Measurements from ENCODE around the gene ADAMTSL1. TPM values are rescaled to one million over a fixed set of nuclear protein-coding genes. Genes with fewer than 3 reads are reported as not detected.

Gene ADAMTSL1
- total and polyA plus RNA-seq, 5 experiments from 2014 or later, result not detected

GRCh38 chr9:18606846-18607245 is 132.9 kb downstream of the ADAMTSL1 start:
- no peak for DNase-seq
- no peaks in the 10 kb centered on the region for H3K4me1 Mint-ChIP-seq
- no peaks in the 10 kb centered on the region for H3K36me3 Mint-ChIP-seq
- no peak overlapping the region for H3K4me3 Mint-ChIP-seq
- peaks cover 0 to 4% (median 0%) of the 10 kb centered on the region in 9 donors for H3K9me3 Mint-ChIP-seq
- POLR2A ChIA-PET, result no interaction called here
- no peak for ATAC-seq
- peaks cover 0 to 3% (median 0%) of the 10 kb centered on the region in 5 donors for H3K27me3 Mint-ChIP-seq
- no peak overlapping the region for H3K27ac Mint-ChIP-seq

- Mint-ChIP-seq H3K27me3 (peaks cover 0 to 3% (median 0%) of the 10 kb centered on the region in 5 donors), H3K4me3 (no peak overlapping the region), H3K27ac (no peak overlapping the region), H3K9me3 (peaks cover 0 to 4% (median 0%) of the 10 kb centered on the region in 9 donors), H3K36me3 (no peaks in the 10 kb centered on the region), H3K4me1 (no peaks in the 10 kb centered on the region)
- POLR2A ChIA-PET, result no interaction called here
- ATAC-seq (no peak), DNase-seq (no peak)
Observed at GRCh38 chr9:18608371-18608770, 134.4 kb downstream of the ADAMTSL1 start.

GRCh38 chr9:18610956-18611355 is 137.0 kb downstream of the ADAMTSL1 start:
- Mint-ChIP-seq H3K4me3 (no peak overlapping the region), H3K27me3 (peaks cover 0 to 3% (median 0%) of the 10 kb centered on the region in 5 donors), H3K4me1 (no peaks in the 10 kb centered on the region), H3K9me3 (peaks cover 0 to 20% (median 0%) of the 10 kb centered on the region in 9 donors), H3K36me3 (no peaks in the 10 kb centered on the region), H3K27ac (no peak overlapping the region)
- POLR2A ChIA-PET, result no interaction called here
- no peak for ATAC-seq
- no peak for DNase-seq

- Mint-ChIP-seq H3K9me3 (peaks cover 0 to 20% (median 0%) of the 10 kb centered on the region in 9 donors), H3K36me3 (no peaks in the 10 kb centered on the region), H3K4me3 (no peak overlapping the region), H3K27me3 (peaks cover 0 to 3% (median 0%) of the 10 kb centered on the region in 5 donors), H3K4me1 (no peaks in the 10 kb centered on the region), H3K27ac (no peak overlapping the region)
- DNase-seq (no peak), ATAC-seq (no peak)
- POLR2A ChIA-PET, result no interaction called here
Observed at GRCh38 chr9:18611971-18612370, 138.0 kb downstream of the ADAMTSL1 start.

- Mint-ChIP-seq H3K27me3 (peaks cover 0 to 3% (median 0%) of the 10 kb centered on the region in 5 donors), H3K4me1 (no peaks in the 10 kb centered on the region), H3K27ac (no peak overlapping the region), H3K4me3 (no peak overlapping the region), H3K36me3 (no peaks in the 10 kb centered on the region), H3K9me3 (peaks cover 0 to 20% (median 0%) of the 10 kb centered on the region in 9 donors)
- POLR2A ChIA-PET, result no interaction called here
- ATAC-seq, result no peak
- no peak for DNase-seq
Observed at GRCh38 chr9:18614116-18614515, 140.2 kb downstream of the ADAMTSL1 start.

GRCh38 chr9:18614651-18615050 is 140.7 kb downstream of the ADAMTSL1 start:
- DNase-seq, result no peak
- peaks cover 0 to 20% (median 0%) of the 10 kb centered on the region in 9 donors for H3K9me3 Mint-ChIP-seq
- no peak overlapping the region for H3K4me3 Mint-ChIP-seq
- H3K27ac Mint-ChIP-seq, result no peak overlapping the region
- POLR2A ChIA-PET, result no interaction called here
- no peaks in the 10 kb centered on the region for H3K4me1 Mint-ChIP-seq
- ATAC-seq, result no peak
- H3K36me3 Mint-ChIP-seq, result no peaks in the 10 kb centered on the region
- peaks cover 0 to 3% (median 0%) of the 10 kb centered on the region in 5 donors for H3K27me3 Mint-ChIP-seq

- POLR2A ChIA-PET, result no interaction called here
- Mint-ChIP-seq H3K36me3 (no peaks in the 10 kb centered on the region), H3K27ac (no peak overlapping the region), H3K4me1 (no peaks in the 10 kb centered on the region), H3K4me3 (no peak overlapping the region), H3K27me3 (peaks cover 0 to 6% (median 0%) of the 10 kb centered on the region in 5 donors), H3K9me3 (peaks cover 0 to 20% (median 0%) of the 10 kb centered on the region in 9 donors)
- DNase-seq (no peak), ATAC-seq (no peak)
Observed at GRCh38 chr9:18616976-18617375, 143.0 kb downstream of the ADAMTSL1 start.

GRCh38 chr9:18617759-18618158 is 143.8 kb downstream of the ADAMTSL1 start:
- Mint-ChIP-seq H3K27ac (no peak overlapping the region), H3K27me3 (peaks cover 0 to 12% (median 0%) of the 10 kb centered on the region in 5 donors), H3K4me3 (no peak overlapping the region), H3K36me3 (no peaks in the 10 kb centered on the region), H3K4me1 (no peaks in the 10 kb centered on the region), H3K9me3 (peaks cover 0 to 20% (median 0%) of the 10 kb centered on the region in 9 donors)
- POLR2A ChIA-PET, result no interaction called here
- ATAC-seq (no peak), DNase-seq (no peak)

- H3K36me3 Mint-ChIP-seq, result no peaks in the 10 kb centered on the region
- ATAC-seq (no peak), DNase-seq (no peak)
- H3K9me3 Mint-ChIP-seq, result peaks cover 0 to 11% (median 0%) of the 10 kb centered on the region in 9 donors
- POLR2A ChIA-PET, result no interaction called here
- peaks cover 0 to 12% (median 0%) of the 10 kb centered on the region in 5 donors for H3K27me3 Mint-ChIP-seq
- H3K4me1 Mint-ChIP-seq, result no peaks in the 10 kb centered on the region
- no peak overlapping the region for H3K4me3 Mint-ChIP-seq
- no peak overlapping the region for H3K27ac Mint-ChIP-seq
Observed at GRCh38 chr9:18618862-18619261, 144.9 kb downstream of the ADAMTSL1 start.

GRCh38 chr9:18622186-18622836 is 148.4 kb downstream of the ADAMTSL1 start:
- no peak for ATAC-seq
- POLR2A ChIA-PET, result no interaction called here
- H3K9me3 Mint-ChIP-seq, result no peaks in the 10 kb centered on the region

GRCh38 chr9:18623221-18624079 is 149.5 kb downstream of the ADAMTSL1 start:
- Mint-ChIP-seq H3K36me3 (no peaks in the 10 kb centered on the region), H3K27me3 (peaks cover 0 to 12% (median 0%) of the 10 kb centered on the region in 5 donors), H3K27ac (no peak overlapping the region), H3K4me1 (no peaks in the 10 kb centered on the region), H3K4me3 (no peak overlapping the region), H3K9me3 (no peaks in the 10 kb centered on the region)
- POLR2A ChIA-PET, result no interaction called here
- DNase-seq (no peak), ATAC-seq (no peak)

More at GRCh38 chr9:18622186-18622836, 148.4 kb downstream of the ADAMTSL1 start:
- H3K27me3 Mint-ChIP-seq, result peaks cover 0 to 12% (median 0%) of the 10 kb centered on the region in 5 donors
- H3K36me3 Mint-ChIP-seq, result no peaks in the 10 kb centered on the region
- H3K27ac Mint-ChIP-seq, result no peak overlapping the region
- no peak overlapping the region for H3K4me3 Mint-ChIP-seq
- no peak for DNase-seq
- H3K4me1 Mint-ChIP-seq, result no peaks in the 10 kb centered on the region

- no peak for ATAC-seq
- Mint-ChIP-seq H3K36me3 (no peaks in the 10 kb centered on the region), H3K4me1 (no peaks in the 10 kb centered on the region), H3K27ac (no peak overlapping the region), H3K9me3 (no peaks in the 10 kb centered on the region), H3K27me3 (peaks cover 0 to 12% (median 0%) of the 10 kb centered on the region in 5 donors), H3K4me3 (no peak overlapping the region)
- POLR2A ChIA-PET, result no interaction called here
- no peak for DNase-seq
Observed at GRCh38 chr9:18626046-18626698, 152.2 kb downstream of the ADAMTSL1 start.

GRCh38 chr9:18629136-18629535 is 155.2 kb downstream of the ADAMTSL1 start:
- H3K27me3 Mint-ChIP-seq, result peaks cover 0 to 12% (median 0%) of the 10 kb centered on the region in 5 donors
- POLR2A ChIA-PET, result no interaction called here
- no peak overlapping the region for H3K27ac Mint-ChIP-seq
- H3K36me3 Mint-ChIP-seq, result no peaks in the 10 kb centered on the region
- H3K9me3 Mint-ChIP-seq, result no peaks in the 10 kb centered on the region
- H3K4me3 Mint-ChIP-seq, result no peak overlapping the region
- no peak for DNase-seq
- H3K4me1 Mint-ChIP-seq, result peaks cover 0 to 2% (median 0%) of the 10 kb centered on the region in 4 donors
- no peak for ATAC-seq

Measured in naive thymus-derived CD8-positive, alpha-beta T cell (primary cell).